Tibial nerve (tissue), 3 donors: Measurements from ENCODE around the gene LRFN2.

Experiments
- POLR2A ChIP-seq, 2 donors: fragments of 450-650 bp; IDR thresholded peaks; one replicate each; pipeline ENCODE4 v1.6.1; 2017; ENCODE audit warnings: antibody characterized with exemption in 2 of 2, mild to moderate bottlenecking in 2 of 2, moderate library complexity in 2 of 2
- TF ChIP-seq, protein P1 (sequence below), 5 experiments: fragments of 200-600 bp in 3 of 5; fragments of 450-650 bp in 2 of 5; sonication (generic) in 3 of 5; IDR thresholded peaks; one replicate each; pipeline ENCODE4 v1.5.1; 2016 to 2019; ENCODE audit warnings: antibody characterized with exemption in 5 of 5, mild to moderate bottlenecking in 3 of 5, moderate library complexity in 2 of 5

GRCh38 chr6:40350747-40351217 lies 236.4 kb downstream of the LRFN2 start:
- TF ChIP-seq, protein P1, sequence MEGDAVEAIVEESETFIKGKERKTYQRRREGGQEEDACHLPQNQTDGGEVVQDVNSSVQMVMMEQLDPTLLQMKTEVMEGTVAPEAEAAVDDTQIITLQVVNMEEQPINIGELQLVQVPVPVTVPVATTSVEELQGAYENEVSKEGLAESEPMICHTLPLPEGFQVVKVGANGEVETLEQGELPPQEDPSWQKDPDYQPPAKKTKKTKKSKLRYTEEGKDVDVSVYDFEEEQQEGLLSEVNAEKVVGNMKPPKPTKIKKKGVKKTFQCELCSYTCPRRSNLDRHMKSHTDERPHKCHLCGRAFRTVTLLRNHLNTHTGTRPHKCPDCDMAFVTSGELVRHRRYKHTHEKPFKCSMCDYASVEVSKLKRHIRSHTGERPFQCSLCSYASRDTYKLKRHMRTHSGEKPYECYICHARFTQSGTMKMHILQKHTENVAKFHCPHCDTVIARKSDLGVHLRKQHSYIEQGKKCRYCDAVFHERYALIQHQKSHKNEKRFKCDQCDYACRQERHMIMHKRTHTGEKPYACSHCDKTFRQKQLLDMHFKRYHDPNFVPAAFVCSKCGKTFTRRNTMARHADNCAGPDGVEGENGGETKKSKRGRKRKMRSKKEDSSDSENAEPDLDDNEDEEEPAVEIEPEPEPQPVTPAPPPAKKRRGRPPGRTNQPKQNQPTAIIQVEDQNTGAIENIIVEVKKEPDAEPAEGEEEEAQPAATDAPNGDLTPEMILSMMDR (IDR thresholded peaks at IDR 0.05) = no peak
- TF ChIP-seq POLR2A (IDR thresholded peaks at IDR 0.05) = no peak
